LNCaP clone FGC (cell line): ENCODE data around the gene NUDCD3.
"Not testable (repeated sequence)": the region's sequence is repeated elsewhere in the genome, so short reads cannot be mapped to it uniquely, and the experiment has no call there.

Experiments
- DNase-seq: peaks from one replicate; pipeline ENCODE4 v3.0.0-alpha.2; 2011; ENCODE audit warnings: low read depth
- H3K4me3 ChIP-seq: 2 replicates; pipeline ENCODE4 v1.5.1; 2011; ENCODE audit warnings: mild to moderate bottlenecking, low read depth, low read length, control low read depth
- TF ChIP-seq, protein P1 (sequence below): IDR thresholded peaks from 2 replicates; pipeline ENCODE4 v1.5.1; 2012; ENCODE audit warnings: mild to moderate bottlenecking; ENCODE audit not compliant: control insufficient read depth, insufficient read depth; ENCODE audit errors: extremely low read depth

Gene NUDCD3

GRCh38 chr7:44515590-44516268 is 25.3 kb upstream of the NUDCD3 start:
- no peak overlapping the region for H3K4me3 ChIP-seq
- TF ChIP-seq, protein P1, sequence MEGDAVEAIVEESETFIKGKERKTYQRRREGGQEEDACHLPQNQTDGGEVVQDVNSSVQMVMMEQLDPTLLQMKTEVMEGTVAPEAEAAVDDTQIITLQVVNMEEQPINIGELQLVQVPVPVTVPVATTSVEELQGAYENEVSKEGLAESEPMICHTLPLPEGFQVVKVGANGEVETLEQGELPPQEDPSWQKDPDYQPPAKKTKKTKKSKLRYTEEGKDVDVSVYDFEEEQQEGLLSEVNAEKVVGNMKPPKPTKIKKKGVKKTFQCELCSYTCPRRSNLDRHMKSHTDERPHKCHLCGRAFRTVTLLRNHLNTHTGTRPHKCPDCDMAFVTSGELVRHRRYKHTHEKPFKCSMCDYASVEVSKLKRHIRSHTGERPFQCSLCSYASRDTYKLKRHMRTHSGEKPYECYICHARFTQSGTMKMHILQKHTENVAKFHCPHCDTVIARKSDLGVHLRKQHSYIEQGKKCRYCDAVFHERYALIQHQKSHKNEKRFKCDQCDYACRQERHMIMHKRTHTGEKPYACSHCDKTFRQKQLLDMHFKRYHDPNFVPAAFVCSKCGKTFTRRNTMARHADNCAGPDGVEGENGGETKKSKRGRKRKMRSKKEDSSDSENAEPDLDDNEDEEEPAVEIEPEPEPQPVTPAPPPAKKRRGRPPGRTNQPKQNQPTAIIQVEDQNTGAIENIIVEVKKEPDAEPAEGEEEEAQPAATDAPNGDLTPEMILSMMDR: no peak
- no peak for DNase-seq

DNA sequence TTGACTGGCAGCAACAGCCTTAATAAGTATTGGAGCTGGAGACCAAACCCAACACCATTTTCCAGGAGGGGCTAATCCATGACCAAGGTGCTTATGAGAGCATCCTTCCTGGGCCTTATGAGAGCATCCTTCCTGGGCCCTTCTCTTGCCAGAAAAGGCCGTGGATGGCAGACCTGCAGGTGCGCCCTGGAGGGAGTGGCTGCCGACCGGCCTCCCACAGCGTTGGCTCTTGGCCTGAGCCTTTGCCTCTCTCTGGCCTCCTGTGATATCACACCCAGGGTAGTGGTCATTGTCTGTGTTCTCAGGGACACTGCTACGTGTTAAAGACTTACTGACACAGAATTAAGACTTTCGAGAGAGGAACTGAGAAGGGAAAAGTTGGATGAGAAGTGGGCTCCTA is 22.3 kb upstream of the NUDCD3 start:
- TF ChIP-seq, protein P1: no peak
- no peak for DNase-seq
- H3K4me3 ChIP-seq: no peak overlapping the region

DNA sequence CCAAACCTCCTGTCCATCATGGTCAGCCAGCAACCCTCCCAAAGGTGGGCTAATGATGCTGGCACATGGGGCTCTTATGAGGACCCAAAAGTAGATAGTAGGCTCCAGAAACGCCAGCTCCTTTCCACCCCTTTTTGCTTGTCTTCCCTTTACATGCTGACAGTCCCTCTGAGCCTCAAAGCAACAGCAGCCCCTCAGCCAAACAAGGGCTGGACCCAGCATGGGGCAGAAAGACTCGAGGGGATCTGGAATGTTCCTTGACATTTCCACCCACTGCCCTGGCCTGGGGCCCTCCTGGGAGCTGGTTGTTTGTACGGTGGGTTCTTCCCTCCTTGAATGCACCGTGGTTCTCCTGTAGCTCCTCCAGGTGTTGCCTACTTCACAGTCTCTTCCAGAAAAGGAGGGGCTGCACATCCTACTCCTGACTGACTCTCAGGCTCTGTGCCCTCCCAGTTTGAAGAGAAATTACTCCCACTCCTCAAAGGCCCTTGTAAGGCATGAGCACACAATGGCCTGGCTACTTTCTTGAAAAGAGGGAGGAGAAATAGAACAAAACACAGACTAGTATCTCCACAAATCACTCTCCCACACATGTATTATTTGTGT is 21.5 kb upstream of the NUDCD3 start:
- H3K4me3 ChIP-seq: no peak overlapping the region
- TF ChIP-seq, protein P1: no peak
- DNase-seq: no peak

GRCh38 chr7:44511236-44511635 is 20.8 kb upstream of the NUDCD3 start:
- TF ChIP-seq, protein P1: no peak
- no peak for DNase-seq
- H3K4me3 ChIP-seq: no peak overlapping the region

DNA sequence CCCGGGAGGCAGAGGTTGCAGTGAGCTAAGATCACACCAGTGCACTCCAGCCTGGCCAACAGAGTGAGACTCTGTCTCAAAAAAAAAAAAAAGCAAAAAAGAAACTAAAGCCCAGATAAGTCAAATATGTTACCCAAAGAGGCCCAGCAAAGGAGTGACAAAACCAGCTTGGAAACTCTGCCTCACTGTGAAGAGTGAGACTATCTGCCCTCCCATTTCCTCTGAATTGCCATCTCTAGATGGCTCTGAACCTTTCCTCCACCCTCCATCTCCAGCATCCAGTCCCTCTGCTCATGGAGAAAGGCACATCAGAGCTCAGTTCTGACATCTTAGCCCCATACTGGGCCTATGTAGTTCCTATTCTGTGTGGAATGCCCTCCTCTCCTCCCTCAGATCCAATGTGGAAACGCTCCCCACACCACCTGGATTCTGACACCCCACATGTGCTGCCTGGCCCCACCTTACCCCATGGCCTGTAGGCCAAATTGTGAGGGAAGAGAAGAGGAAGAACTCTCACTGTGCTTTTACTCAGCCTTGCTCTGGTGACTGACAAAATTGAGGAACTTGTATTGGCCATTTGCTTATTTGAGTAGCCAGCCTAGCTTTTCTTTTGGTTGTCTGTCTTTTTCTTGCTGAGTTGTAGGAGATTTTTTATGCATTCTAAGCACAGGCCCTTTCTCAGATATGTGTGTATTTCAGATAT is 18.0 kb upstream of the NUDCD3 start:
- TF ChIP-seq, protein P1: no peak
- no peak for DNase-seq
- no peak overlapping the region for H3K4me3 ChIP-seq

DNA sequence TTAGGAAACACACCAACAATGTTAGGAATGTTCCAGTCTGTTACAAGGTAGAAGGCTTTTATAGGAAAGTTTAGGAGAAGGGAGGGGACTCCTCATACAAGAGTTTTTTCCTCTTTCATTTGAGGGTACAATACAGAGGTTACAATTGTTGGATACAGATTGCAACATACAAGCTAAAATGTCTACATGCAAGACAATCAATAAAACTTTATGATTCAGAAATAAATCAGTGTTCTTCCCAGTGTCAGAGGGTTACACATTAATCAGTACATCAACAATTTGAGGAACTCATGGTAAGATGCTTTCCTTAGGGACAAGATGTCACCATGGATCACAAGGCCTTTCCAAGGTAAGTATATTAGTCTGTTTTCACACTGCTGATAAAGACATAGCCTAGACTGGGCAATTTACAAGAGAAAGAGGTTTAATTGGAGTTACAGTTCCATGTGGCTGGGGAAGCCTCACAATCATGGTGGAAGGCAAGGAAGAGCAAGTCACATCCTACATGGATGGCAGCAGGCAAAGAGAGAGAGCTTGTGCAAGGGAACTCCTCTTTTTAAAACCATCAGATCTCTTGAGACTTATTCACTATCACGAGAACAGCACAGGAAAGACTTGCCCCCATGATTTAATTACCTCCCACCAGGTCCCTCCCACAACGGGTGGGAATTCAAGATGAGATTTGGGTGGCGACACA is 16.3 kb upstream of the NUDCD3 start:
- not testable (repeated sequence) for DNase-seq

GRCh38 chr7:44505595-44505994 is 15.1 kb upstream of the NUDCD3 start:
- TF ChIP-seq, protein P1: no peak
- no peak overlapping the region for H3K4me3 ChIP-seq
- DNase-seq: no peak

More for the DNA sequence above, 16.3 kb upstream of the NUDCD3 start:
- not testable (repeated sequence) for H3K4me3 ChIP-seq
